GOT3 (cell line): ENCODE results near the gene KCND3.

Source experiments
- DNase-seq: peaks from one replicate; lab custom pipeline; 2025; ENCODE audit warnings: mixed read lengths; lab: John Stamatoyannopoulos, UW

KCND3 gene

DNA sequence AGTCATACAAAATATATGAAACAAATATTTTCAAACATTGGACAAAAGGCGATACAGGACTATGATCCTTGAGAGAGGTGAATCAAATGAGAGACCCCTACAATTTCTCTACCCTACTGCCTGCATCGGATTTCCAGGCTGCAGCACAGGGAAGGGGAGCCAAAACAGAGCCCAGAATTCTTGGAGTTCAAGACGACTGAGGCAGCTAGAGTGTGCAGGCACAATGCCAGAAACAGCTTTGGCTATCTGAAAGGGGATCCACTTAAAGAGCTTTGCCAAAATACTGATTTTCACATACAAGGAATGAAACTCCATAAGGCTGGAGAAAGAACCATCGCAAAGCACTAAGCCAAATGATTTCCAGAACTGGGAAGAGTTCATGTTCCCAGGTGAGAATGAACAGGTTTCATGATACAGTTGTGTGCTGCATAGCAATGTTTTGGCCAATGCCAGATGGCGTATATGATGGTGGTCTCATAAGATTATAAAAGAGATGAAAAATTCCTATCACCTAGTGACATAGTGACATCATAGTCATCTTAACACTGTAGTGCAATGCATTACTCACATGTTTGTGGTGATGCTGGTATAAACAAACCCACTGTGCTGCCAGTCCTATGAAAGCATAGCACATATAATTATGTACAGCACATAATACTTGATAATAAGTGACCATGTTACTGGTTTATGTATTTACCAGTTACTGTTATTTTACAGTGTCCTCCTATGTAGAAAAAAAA lies 77.5 kb downstream of the KCND3 start:
- DNase-seq = no peak

DNA sequence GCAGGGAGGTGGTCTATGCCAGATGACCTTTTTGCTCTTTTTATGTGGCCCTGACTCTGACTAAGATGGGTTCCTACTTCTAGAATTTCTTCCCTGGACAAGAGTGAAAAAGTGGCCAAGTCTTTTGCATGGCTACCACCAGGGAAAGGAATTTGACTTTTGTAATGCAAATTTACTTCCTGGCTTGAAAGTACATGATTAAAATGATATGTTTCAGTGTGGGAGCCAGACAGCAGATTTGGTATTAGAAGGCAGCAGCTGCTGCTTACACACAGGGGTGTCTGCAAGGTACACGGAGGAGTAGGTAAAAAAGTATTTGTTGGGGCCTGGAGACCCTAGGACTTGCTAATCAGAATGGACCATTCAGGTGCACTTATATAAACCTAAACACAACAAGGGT lies 78.4 kb downstream of the KCND3 start:
- DNase-seq = no peak

DNA sequence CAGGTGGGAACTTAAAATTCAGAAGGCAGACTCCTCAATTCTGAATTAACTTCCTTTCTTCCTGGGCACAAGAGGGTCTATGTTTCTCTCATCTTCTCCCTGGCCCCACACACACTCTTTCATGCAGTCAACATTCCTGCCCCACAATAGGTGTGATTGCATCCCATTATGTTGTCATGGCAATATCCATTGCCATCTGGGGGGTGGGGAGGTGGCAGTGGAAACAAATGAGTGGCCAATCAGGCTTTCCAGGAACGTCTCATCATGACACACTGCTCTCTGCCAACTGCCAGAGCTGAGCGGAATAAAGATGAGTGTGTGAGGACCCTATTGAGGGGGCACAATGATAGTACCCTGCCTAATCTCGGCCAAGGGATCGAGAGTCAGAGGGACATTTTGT lies 80.4 kb downstream of the KCND3 start:
- DNase-seq = no peak

DNA sequence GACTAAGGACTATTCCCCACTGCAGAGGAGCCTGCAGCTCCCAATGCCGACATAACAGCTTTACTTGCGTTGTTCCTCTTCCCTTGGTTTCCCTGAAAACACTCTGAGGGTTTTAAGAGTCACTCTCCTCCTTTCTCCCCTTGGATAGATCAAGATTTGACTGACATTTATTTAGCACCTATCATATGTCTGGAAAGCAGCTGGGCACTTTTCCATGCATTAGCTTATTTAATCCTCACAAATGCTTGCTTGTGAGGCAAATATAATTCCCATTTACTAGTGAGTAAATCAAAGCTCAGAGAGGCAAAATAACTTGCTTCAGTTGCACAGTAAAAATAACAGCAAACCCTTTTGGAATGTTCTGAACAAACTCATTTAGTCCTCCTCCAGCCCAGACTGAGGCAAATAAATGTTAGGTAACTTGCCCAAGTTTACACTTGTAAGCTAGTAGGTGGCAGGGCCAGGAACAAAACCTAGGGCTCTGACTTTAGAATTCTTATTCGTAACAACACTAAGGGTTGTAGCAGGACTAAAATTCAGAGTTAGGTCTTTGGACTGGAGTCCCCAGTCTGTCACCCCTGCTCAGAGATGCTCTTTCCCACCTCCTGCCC lies 81.4 kb downstream of the KCND3 start:
- no peak for DNase-seq

DNA sequence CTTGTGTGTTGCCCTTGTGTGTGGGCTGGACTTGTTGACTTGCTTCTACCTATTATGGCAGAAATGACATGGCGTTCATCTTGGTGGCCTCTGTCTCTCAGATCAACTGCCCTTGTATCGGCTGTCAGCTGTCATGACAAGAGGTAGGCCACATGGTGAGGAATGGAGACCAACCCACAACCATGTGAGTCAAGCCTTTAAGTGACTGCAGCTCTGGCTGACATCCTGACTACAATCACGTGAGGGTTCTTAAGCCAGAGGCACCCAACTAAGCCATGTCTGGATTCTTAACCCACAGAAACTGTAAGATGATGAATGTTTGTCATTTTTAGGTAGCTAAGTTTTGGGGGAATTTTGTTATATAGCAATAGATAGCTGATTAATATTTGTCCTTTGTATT lies 82.1 kb downstream of the KCND3 start:
- no peak for DNase-seq

DNA sequence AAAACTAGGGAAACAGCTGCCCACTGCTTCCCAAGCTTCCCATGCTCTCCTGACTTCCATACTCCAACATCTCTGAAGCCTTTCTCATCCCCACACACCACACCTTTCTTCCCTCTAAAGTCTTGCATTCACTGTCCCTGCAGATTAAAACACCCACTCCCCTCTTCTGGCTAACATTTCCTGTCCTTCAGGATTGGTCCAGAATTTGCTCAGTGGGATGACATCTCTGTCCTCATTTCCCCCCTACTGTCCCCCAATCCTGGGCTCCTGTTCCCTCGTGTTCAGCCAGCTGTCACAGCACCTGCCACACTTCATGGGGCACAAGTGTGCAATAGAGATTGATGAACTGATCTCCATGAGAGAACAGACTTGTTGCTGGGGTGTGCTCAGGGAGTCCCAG lies 82.7 kb downstream of the KCND3 start:
- no peak for DNase-seq

DNA sequence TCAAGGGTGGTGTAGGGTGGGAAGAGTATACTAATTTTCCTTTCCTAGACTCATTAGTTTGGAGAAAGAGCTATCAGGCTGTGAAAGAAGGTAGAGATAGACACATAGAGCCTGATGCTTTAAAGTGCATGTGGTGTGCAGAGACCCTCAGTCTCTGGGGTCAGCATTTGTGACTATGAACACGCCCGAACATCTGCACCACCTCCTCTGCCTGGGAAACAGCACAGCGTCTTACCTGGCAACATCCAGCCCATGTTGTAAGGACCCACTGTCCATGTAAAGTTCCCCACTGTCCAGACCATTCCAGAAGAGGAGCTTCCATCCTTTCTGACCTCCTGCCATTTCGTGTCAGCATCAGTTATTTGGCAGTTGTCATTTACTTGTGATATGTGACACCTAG lies 83.4 kb downstream of the KCND3 start:
- DNase-seq = no peak

DNA sequence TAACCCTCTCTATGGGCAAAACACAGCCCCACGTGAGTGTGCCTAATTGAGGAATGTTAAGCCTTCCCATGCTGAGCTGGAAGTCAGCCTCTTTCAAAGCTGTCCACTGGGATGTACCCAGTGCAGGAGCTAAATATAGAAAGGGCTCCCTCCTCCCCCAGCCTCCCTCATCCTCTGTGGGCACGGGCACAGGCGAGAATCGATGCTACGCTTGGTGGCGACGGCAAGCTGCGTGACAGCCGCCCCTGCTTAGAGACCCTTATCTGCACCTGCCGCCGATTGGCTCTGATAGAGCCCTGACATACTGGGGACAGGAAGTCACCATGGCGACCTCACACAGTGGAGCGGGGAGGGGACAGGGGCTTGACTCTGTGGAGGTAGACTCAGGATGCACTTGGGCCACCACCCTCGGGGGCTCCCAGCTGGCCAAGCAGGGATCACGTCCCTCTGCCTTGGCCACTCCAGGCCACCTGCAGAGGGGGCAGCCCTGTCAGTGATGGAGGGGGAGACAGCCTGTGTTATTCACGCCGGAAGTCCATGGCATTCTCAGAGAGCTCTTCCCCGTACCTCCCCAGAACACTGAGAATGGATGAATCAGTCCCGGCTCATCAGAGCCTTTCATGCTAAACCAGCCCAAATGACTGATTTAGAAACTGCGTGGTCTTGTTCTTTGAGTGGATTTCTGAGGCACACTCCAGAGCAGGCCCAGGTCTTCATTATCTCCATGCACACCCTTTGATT lies 84.8 kb downstream of the KCND3 start:
- DNase-seq = no peak

DNA sequence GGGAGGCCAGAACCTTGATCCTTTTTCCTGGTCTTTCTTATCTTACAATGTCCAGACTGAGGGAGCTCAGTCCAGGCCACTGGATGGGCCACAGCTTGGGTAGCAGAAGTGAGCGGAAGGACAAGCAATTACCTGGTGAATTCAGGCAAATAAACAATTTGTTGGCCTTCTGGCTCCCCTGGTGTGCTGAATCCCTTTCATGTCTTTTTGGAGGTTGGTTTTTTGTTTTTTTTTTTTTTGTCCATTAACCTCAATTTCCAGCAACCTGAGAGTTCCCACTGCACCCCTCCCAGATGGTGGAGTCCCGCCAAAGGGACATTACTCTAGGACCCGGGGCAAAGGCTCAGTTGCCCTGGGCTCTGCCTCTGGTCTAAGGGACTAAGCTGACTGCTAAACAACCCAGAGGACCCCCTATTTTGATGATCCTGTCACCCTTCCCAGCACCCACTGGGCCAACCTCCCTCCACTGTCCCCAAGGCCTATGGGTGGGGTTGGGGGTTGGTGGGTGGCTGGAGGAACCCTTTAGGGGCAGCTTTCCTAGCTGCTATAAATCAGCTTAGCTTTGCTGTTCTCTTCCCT lies 85.5 kb downstream of the KCND3 start:
- no peak for DNase-seq

DNA sequence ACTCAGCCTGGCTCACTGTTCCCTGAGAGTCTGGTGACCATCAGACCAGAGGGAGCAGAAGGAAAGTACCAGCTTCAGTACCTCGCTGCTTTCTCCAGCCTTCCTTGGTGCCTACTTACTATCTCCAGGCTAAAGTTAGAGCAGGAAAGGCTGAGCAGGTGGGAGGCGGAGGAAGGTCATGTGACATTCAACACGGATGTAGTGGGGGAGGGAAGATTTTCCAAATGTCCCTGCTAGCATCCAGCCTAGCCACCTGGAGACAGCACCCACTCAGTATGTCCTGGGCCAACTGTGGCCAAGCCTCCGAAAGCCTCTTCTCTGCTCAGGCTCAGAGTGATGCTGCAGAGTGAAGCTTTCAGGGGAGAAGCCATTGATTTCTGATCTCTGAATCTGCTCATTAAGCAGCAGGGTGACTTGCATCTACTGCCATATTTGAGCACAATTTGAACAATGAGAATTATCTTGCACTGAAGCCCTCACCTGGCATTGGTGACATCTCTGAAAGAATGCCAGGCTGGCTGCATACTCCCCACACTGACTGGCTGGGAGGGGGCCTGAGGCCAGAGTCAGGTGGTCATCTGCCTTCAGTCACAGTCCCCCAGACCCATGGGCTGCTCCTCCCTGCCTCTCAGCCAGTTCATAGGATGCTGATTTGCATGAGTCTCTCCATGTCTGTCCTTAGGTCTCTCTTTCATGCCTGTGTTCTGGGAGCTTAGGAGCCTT lies 86.2 kb downstream of the KCND3 start:
- DNase-seq = no peak

DNA sequence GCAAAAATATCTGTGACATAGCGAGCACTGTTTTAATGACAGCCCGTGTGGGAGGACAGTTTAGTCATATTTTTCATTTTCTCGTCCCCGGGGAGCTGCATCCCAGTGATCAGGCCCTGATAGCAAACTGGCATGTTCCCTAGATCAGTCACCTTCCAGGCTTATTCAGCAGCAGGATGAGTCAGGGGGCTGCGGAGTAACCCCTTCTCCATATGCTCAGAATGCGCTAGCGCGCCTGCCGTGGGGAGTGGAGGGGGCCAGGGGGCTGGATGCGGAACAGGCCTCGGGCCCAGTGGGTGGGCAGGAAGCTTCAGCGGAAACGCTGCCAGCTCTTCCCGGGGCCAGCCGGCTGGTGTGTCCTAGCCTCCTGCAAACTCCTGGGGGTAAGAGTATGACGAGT lies 94.0 kb downstream of the KCND3 start:
- DNase-seq = no peak

DNA sequence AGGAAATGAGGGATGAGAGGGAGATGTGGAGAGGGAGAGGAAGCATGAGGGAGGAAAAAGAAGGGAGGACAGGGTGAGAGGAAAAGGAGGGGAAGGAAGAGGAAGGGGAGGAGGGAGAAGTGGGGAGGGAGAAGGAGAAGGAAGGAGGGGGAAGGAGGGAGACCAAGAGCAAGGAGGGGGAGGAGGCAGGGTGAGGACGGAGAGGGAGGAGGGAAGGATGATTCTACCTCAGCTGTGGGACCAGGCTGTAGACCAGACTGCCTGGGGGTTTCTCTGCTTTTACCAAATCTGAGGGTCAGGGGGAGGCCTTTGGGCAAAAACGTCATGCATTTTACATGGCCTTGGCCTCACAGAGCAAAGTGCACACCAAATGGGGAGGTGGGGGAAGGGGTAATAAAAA lies 94.5 kb downstream of the KCND3 start:
- no peak for DNase-seq

DNA sequence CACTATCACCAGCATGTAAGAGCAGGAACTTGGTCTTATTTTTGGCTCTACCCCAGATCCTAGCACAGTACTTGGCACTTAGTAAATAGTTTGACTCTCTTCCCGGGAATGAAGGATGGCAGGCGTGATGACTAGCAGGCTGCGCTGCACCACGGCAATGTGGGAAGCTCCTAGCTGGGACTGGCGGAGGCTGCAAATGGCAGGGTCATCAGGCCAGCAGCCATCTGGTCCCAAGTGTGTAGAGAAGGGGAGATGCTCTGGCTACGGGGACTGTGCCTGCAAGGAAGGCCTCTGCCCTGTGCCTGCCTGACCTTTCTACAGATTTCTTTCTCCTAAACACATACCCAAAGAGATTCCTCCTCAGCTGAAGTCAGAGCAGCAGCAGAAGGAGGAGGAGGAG lies 95.0 kb downstream of the KCND3 start:
- no peak for DNase-seq

DNA sequence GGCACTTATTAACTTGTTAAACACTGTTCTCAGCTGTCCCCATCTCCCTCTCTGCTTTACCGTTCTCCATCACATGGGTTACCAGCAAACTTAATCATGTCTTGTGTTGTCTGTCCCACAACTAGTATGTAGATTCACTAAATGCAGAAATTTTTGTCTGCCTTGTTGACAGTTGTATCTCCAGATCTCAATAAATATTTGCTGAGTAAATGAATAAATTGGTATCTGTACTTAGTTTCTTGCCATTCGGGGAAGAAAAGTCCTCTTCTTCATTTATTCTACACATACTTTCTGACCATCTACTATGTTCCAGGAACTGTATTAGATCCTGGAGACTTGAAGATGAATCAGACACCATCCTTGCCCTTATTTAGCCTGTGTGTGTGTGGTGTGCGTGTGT lies 97.9 kb downstream of the KCND3 start:
- DNase-seq = no peak

DNA sequence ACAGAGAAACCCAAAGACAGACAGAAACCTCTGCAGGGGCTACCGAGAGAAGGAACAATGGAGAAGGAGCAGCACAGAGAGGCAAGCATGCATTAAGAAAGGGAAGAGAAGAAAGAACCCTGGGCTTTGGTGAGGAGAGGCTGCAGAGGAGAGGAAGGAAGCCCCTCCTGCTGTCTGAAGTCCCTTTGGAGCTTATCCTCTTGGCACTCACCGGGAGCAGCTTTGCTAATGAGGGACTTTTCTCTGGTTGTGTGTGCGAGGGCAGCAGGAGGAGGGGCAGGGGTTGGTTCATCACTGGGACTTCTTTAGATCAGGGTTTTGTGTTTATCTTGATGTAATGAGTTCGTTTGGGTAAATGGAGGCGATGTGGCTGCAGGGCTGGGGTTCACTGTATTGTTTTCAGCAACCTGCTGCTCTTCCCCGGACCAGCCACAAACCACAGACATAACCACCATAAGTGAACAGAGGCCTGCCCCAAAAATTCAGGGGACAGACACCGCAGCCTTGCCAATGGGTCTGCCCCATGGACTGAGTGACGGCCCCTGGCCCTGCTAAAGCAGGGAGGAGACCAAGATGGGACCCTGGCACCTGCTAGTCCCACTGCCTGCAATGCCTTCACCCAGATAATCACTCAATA lies 100.6 kb downstream of the KCND3 start:
- DNase-seq = no peak

DNA sequence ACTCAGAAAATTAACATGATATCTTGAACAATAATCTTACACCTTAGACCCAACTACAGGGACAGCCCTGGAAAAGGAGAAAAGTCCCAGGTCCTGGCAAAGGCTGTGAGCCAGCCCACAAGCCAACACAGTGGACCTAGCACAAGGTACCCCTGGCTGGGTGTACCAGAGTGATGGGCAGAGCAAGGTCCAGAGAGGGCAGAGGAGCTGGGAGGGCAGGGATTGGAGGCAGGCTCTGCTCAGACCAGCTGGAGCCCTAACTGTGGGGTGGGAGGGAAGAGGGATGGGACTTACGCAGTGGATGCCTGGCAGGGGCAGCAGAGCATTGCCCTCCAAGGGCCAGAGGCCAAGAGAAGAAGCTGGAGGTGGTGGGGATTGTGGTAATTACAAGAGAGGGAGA lies 101.6 kb downstream of the KCND3 start:
- DNase-seq = no peak

DNA sequence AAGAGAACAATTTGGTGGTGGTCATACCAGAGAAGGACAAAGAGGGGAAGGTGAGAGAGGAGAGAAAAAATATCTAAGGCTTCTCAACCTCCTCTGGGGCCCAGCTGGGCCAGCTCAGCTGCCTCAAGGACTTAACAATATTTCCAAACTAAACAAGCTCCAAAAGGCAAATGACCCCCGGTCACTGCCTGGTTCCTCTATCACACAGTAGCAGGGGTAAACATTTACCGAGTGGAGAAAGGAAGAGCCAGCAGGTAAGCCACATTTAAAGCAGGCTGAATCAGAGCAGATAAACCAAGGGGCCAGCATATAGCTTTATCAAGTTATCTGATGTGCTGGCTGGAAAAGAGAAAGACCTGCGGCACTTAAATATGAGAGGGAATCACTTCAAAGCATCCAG lies 102.1 kb downstream of the KCND3 start:
- DNase-seq = no peak

DNA sequence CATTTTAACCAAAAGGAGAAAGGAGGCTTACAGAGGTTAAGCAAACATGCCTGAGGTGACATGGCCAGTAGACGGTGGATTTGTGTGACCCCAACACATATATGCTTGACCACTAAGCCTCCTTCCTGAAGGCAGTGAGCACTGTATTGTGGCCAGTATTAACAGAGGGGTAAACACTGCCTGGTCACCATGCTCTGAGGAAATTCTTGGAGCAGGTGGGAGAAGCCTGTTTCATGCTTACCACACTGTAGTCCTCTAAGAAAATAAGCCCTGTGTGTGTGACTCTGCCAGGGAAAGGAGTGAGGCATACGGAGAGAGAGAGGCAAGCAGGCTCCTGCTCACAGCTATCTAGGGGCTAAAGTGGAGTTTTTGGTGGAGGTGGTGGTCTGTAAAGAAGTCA lies 102.7 kb downstream of the KCND3 start:
- DNase-seq = no peak

DNA sequence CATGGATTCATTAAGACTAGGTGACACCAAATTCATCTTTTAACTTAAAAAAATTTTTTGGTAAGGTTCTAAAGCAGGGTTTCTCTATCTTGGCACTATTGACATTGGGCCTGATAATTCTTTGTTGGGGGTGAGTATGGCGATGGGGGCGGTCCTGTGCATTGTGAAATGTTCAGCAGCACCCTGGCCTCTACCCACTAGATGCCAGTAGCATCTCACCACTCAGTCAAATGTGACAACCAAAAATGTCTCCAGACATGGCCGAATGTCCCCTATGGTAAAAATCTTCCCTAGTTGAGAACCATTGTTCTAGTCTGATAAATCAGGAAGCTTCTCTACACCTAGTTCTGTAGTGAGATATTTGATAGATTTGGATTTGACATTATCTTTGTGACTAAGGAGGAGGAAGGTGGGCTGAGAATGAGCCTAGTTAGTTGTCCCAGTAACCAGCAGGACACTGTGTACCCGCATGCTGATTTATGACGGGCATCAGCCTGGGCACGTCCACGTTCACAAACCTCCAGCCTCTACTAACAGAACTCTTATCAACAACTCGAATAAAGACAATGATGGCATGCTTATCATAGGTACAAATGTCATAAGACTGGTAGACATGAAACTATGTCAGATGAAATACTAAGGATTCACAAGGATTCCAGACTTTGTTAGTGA lies 104.6 kb downstream of the KCND3 start:
- DNase-seq = no peak

DNA sequence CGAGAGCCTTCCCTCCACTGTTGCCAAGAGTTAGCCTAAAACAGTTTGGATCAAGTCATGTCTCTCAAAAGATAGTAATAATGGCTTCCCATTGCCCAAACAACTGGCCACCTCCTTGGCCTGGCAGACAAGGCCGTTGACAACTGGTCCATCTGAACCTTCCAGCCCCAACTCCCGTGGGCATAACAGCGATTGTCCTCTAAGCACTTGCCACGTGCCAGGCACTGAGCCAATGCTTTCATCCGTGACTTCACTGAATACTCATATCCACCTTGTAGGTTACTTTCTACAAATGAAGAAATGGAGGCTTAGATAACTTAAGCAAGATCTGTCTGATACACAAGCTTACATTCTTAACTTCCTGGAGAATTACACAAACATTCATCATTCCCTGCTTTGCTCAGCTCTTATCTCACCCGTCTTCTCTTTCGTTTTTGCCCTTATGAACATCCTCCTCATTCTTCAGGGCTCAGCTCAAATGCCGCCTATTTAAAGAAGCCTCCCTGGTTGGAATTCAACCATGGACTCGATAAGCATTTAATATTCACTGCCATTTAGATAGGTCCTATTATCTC lies 106.4 kb downstream of the KCND3 start:
- DNase-seq = no peak

DNA sequence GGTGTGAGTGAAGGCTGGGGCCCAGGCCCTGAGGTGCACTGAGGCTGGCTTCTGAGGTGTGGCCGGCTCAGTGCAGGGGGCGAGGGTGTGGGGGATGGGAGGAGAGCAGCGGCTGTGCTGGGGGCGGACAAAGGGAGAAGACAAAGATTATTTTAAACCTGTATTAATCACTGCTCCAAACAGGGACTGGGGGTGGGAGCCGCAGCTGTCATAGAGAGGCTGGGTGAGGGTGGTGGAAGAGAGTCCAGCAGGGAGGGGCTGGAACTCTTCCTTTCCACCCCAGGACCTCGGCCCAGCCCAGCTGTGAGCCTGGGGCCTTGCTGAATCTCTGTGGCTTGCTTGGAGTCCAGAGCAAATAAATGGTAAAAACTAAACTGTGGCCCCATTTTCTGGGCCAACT lies 106.9 kb downstream of the KCND3 start:
- DNase-seq = no peak
